ENCODE data around the gene ABCD4.

Gene ABCD4

GRCh38 chr14:74257078-74257940 is 45.4 kb downstream of the ABCD4 start:
- H3K9me3 ChIP-seq (ENCODE audit: insufficient read depth, low read depth, low read length) = peaks cover 2% of the 10 kb centered on the region
- peaks cover 15% of the 10 kb centered on the region for H3K27me3 ChIP-seq (ENCODE audit: insufficient read depth, low read length)
- H4K12ac ChIP-seq (ENCODE audit: low read depth, low read length) = no peak overlapping the region
- no peak overlapping the region for H3K27ac ChIP-seq (ENCODE audit: low read depth, low read length)
- no peak overlapping the region for H2BK12ac ChIP-seq (ENCODE audit: low read length)
- H3K4me3 ChIP-seq (ENCODE audit: low read depth, low read length) = peak overlapping the region; percentile 58
- WGBS (ENCODE audit: extremely low coverage, insufficient coverage, insufficient read length) = no CpG with 5 or more reads among the region's 68 CpGs
- H3K9ac ChIP-seq (ENCODE audit: low read length) = no peak overlapping the region
- H3K4me2 ChIP-seq (ENCODE audit: low read length) = peak overlapping the region; percentile 98
- no peak overlapping the region for H2AK5ac ChIP-seq (ENCODE audit: low read length)
- H2BK120ac ChIP-seq (ENCODE audit: insufficient read depth, low read length, poor library complexity) = no peak overlapping the region
- no peak overlapping the region for H3K18ac ChIP-seq (ENCODE audit: low read length)
- H3K23ac ChIP-seq (ENCODE audit: low read length) = no peak overlapping the region
- no peak overlapping the region for H4K91ac ChIP-seq (ENCODE audit: low read depth, low read length)
- H3K4ac ChIP-seq (ENCODE audit: low read depth, low read length) = no peak overlapping the region
- no peaks in the 10 kb centered on the region for H3K79me1 ChIP-seq (ENCODE audit: low read length)
- H3K4me1 ChIP-seq (ENCODE audit: control insufficient read depth in 1 of 2, insufficient read depth in 2 of 2, low read length in 2 of 2) = no peaks in the 10 kb centered on the region
- DNase-seq = peak; percentile 17 to 64
- H4K8ac ChIP-seq (ENCODE audit: low read depth, low read length) = no peak overlapping the region
- no peak overlapping the region for H2BK5ac ChIP-seq (ENCODE audit: low read depth, low read length, poor library complexity)
- H3K79me2 ChIP-seq (ENCODE audit: control insufficient read depth, insufficient read depth, low read length, poor library complexity) = no peaks in the 10 kb centered on the region
- no peak overlapping the region for H3K14ac ChIP-seq (ENCODE audit: low read length)
- H3K36me3 ChIP-seq (ENCODE audit: control insufficient read depth in 1 of 2, insufficient read depth in 2 of 2, low read length in 2 of 2) = no peaks in the 10 kb centered on the region
- H2AFZ ChIP-seq (ENCODE audit: insufficient read depth, low read length, poor library complexity) = peak overlapping the region; percentile 56

GRCh38 chr14:74255281-74255680 is 47.5 kb downstream of the ABCD4 start:
- Histone ChIP-seq H2BK5ac (ENCODE audit: low read depth, low read length, poor library complexity) (no peak overlapping the region), H3K9ac (ENCODE audit: low read length) (no peak overlapping the region), H3K36me3 (ENCODE audit: control insufficient read depth in 1 of 2, insufficient read depth in 2 of 2, low read length in 2 of 2) (no peaks in the 10 kb centered on the region), H4K12ac (ENCODE audit: low read depth, low read length) (no peak overlapping the region), H3K9me3 (ENCODE audit: insufficient read depth, low read depth, low read length) (peaks cover 2% of the 10 kb centered on the region), H3K4me1 (ENCODE audit: control insufficient read depth in 1 of 2, insufficient read depth in 2 of 2, low read length in 2 of 2) (no peaks in the 10 kb centered on the region), H3K4me2 (ENCODE audit: low read length) (no peak overlapping the region), H4K91ac (ENCODE audit: low read depth, low read length) (no peak overlapping the region), H3K4ac (ENCODE audit: low read depth, low read length) (no peak overlapping the region), H3K79me1 (ENCODE audit: low read length) (no peaks in the 10 kb centered on the region), H2AK5ac (ENCODE audit: low read length) (no peak overlapping the region), H3K27me3 (ENCODE audit: insufficient read depth, low read length) (peaks cover 15% of the 10 kb centered on the region), H3K23ac (ENCODE audit: low read length) (no peak overlapping the region), H3K4me3 (ENCODE audit: low read depth, low read length) (no peak overlapping the region), H4K8ac (ENCODE audit: low read depth, low read length) (no peak overlapping the region), H2BK12ac (ENCODE audit: low read length) (no peak overlapping the region), H3K79me2 (ENCODE audit: control insufficient read depth, insufficient read depth, low read length, poor library complexity) (no peaks in the 10 kb centered on the region), H2BK120ac (ENCODE audit: insufficient read depth, low read length, poor library complexity) (no peak overlapping the region), H3K27ac (ENCODE audit: low read depth, low read length) (no peak overlapping the region), H3K14ac (ENCODE audit: low read length) (no peak overlapping the region), H2AFZ (ENCODE audit: insufficient read depth, low read length, poor library complexity) (no peak overlapping the region), H3K18ac (ENCODE audit: low read length) (no peak overlapping the region)
- DNase-seq = no peak
- no CpG with 5 or more reads among the region's 3 CpGs for WGBS (ENCODE audit: extremely low coverage, insufficient coverage, insufficient read length)

- H3K27ac ChIP-seq (ENCODE audit: low read depth, low read length) = no peak overlapping the region
- no CpG with 5 or more reads among the region's 12 CpGs for WGBS (ENCODE audit: extremely low coverage, insufficient coverage, insufficient read length)
Observed at GRCh38 chr14:74249433-74250375, 53.0 kb downstream of the ABCD4 start.

GRCh38 chr14:74248017-74248416 is 54.7 kb downstream of the ABCD4 start:
- Histone ChIP-seq H3K23ac (ENCODE audit: low read length) (no peak overlapping the region), H3K79me2 (ENCODE audit: control insufficient read depth, insufficient read depth, low read length, poor library complexity) (no peaks in the 10 kb centered on the region), H3K4me3 (ENCODE audit: low read depth, low read length) (no peak overlapping the region), H3K9ac (ENCODE audit: low read length) (no peak overlapping the region), H3K4me2 (ENCODE audit: low read length) (no peak overlapping the region), H2AK5ac (ENCODE audit: low read length) (no peak overlapping the region), H4K91ac (ENCODE audit: low read depth, low read length) (no peak overlapping the region), H4K8ac (ENCODE audit: low read depth, low read length) (no peak overlapping the region), H3K18ac (ENCODE audit: low read length) (no peak overlapping the region), H3K4ac (ENCODE audit: low read depth, low read length) (no peak overlapping the region), H2BK5ac (ENCODE audit: low read depth, low read length, poor library complexity) (no peak overlapping the region), H3K4me1 (ENCODE audit: control insufficient read depth in 1 of 2, insufficient read depth in 2 of 2, low read length in 2 of 2) (no peaks in the 10 kb centered on the region), H3K9me3 (ENCODE audit: insufficient read depth, low read depth, low read length) (no peaks in the 10 kb centered on the region), H2BK120ac (ENCODE audit: insufficient read depth, low read length, poor library complexity) (no peak overlapping the region), H3K27me3 (ENCODE audit: insufficient read depth, low read length) (peaks cover 10% of the 10 kb centered on the region), H4K12ac (ENCODE audit: low read depth, low read length) (no peak overlapping the region), H2AFZ (ENCODE audit: insufficient read depth, low read length, poor library complexity) (no peak overlapping the region), H3K14ac (ENCODE audit: low read length) (no peak overlapping the region), H3K79me1 (ENCODE audit: low read length) (no peaks in the 10 kb centered on the region), H2BK12ac (ENCODE audit: low read length) (no peak overlapping the region), H3K27ac (ENCODE audit: low read depth, low read length) (no peak overlapping the region), H3K36me3 (ENCODE audit: control insufficient read depth in 1 of 2, insufficient read depth in 2 of 2, low read length in 2 of 2) (no peaks in the 10 kb centered on the region)
- DNase-seq = no peak
- no CpG with 5 or more reads among the region's 6 CpGs for WGBS (ENCODE audit: extremely low coverage, insufficient coverage, insufficient read length)

More at GRCh38 chr14:74249433-74250375, 53.0 kb downstream of the ABCD4 start:
- H3K4me2 ChIP-seq (ENCODE audit: low read length) = no peak overlapping the region
- no peak overlapping the region for H2AK5ac ChIP-seq (ENCODE audit: low read length)
- no peak overlapping the region for H3K18ac ChIP-seq (ENCODE audit: low read length)
- no peak overlapping the region for H2BK120ac ChIP-seq (ENCODE audit: insufficient read depth, low read length, poor library complexity)
- no peak overlapping the region for H3K4ac ChIP-seq (ENCODE audit: low read depth, low read length)
- H4K91ac ChIP-seq (ENCODE audit: low read depth, low read length) = no peak overlapping the region
- no peak overlapping the region for H2BK5ac ChIP-seq (ENCODE audit: low read depth, low read length, poor library complexity)
- no peak overlapping the region for H2AFZ ChIP-seq (ENCODE audit: insufficient read depth, low read length, poor library complexity)
- H3K79me2 ChIP-seq (ENCODE audit: control insufficient read depth, insufficient read depth, low read length, poor library complexity) = no peaks in the 10 kb centered on the region
- H3K14ac ChIP-seq (ENCODE audit: low read length) = no peak overlapping the region
- H3K79me1 ChIP-seq (ENCODE audit: low read length) = no peaks in the 10 kb centered on the region
- H3K9me3 ChIP-seq (ENCODE audit: insufficient read depth, low read depth, low read length) = no peaks in the 10 kb centered on the region
- no peak overlapping the region for H4K8ac ChIP-seq (ENCODE audit: low read depth, low read length)
- no peak for DNase-seq
- H3K27me3 ChIP-seq (ENCODE audit: insufficient read depth, low read length) = no peaks in the 10 kb centered on the region
- no peak overlapping the region for H4K12ac ChIP-seq (ENCODE audit: low read depth, low read length)
- no peak overlapping the region for H3K9ac ChIP-seq (ENCODE audit: low read length)
- H2BK12ac ChIP-seq (ENCODE audit: low read length) = no peak overlapping the region
- H3K23ac ChIP-seq (ENCODE audit: low read length) = no peak overlapping the region
- no peaks in the 10 kb centered on the region for H3K36me3 ChIP-seq (ENCODE audit: control insufficient read depth in 1 of 2, insufficient read depth in 2 of 2, low read length in 2 of 2)
- H3K4me3 ChIP-seq (ENCODE audit: low read depth, low read length) = no peak overlapping the region
- no peaks in the 10 kb centered on the region for H3K4me1 ChIP-seq (ENCODE audit: control insufficient read depth in 1 of 2, insufficient read depth in 2 of 2, low read length in 2 of 2)
